Natural killer cell (primary cell): ENCODE results near the gene SCN3B. TPM values are rescaled to one million over a fixed set of nuclear protein-coding genes. Genes with fewer than 3 reads are reported as not detected.

Experiments
- ATAC-seq, 3 donors: fragments of 150-1000 bp in 2 of 3; fragments of 200-7000 bp in 1 of 3; cut with Tn5 transposase; 1 replicate in 1 of 3; 2 replicates in 2 of 3; pipeline ENCODE4 v1.10.0; 2021; ENCODE audit warnings: mild to moderate bottlenecking in 2 of 3, moderate library complexity in 2 of 3
- DNase-seq, 2 donors: peaks; one replicate each; pipeline versions ENCODE4 v3.0.0 to v3.0.0-alpha.2; 2013 to 2021; ENCODE audit warnings: mixed read lengths in 1 of 2
- H3K27ac ChIP-seq: one replicate; pipeline ENCODE4 v1.5.1; 2013; ENCODE audit warnings: mild to moderate bottlenecking, low read length
- H3K27me3 ChIP-seq: one replicate; pipeline ENCODE4 v1.6.1; 2013; ENCODE audit warnings: low read length; ENCODE audit not compliant: control insufficient read depth, insufficient read depth
- H3K36me3 ChIP-seq: one replicate; pipeline ENCODE4 v1.6.1; 2013; ENCODE audit warnings: low read length; ENCODE audit not compliant: control insufficient read depth, insufficient read depth
- H3K4me1 ChIP-seq: one replicate; pipeline ENCODE4 v1.6.1; 2013; ENCODE audit warnings: low read length; ENCODE audit not compliant: control insufficient read depth, insufficient read depth
- H3K4me3 ChIP-seq: one replicate; pipeline ENCODE4 v1.5.1; 2013; ENCODE audit warnings: low read length
- H3K9me3 ChIP-seq: one replicate; pipeline ENCODE4 v1.6.1; 2013; ENCODE audit warnings: low read length; ENCODE audit not compliant: control insufficient read depth, insufficient read depth
- H3K27ac Mint-ChIP-seq, 2 donors: one replicate each; pipeline ENCODE4 v1.8.0; 2022; ENCODE audit warnings: mild to moderate bottlenecking in 2 of 2, mixed read lengths in 2 of 2, moderate library complexity in 1 of 2
- H3K27me3 Mint-ChIP-seq, 2 donors: one replicate each; pipeline ENCODE4 v1.8.0; 2022; ENCODE audit warnings: low read depth in 2 of 2, mixed read lengths in 2 of 2
- H3K36me3 Mint-ChIP-seq: one replicate; pipeline ENCODE4 v1.8.0; 2022; ENCODE audit warnings: mixed read lengths
- H3K4me1 Mint-ChIP-seq, 2 donors: one replicate each; pipeline ENCODE4 v1.8.0; 2022; ENCODE audit warnings: mixed read lengths in 2 of 2
- H3K4me3 Mint-ChIP-seq: one replicate; pipeline ENCODE4 v1.8.0; 2022; ENCODE audit warnings: mild to moderate bottlenecking, moderate library complexity, mixed read lengths
- H3K9me3 Mint-ChIP-seq, 2 donors: one replicate each; pipeline ENCODE4 v1.8.0; 2022; ENCODE audit warnings: mixed read lengths in 2 of 2
- WGBS: methylation state at CpG from one replicate; pipeline ENCODE4 v1.1.7; 2013; ENCODE audit warnings: missing lambda C conversion rate; ENCODE audit not compliant: insufficient coverage; 5-methylcytosine and 5-hydroxymethylcytosine counted together
- intact Hi-C: fragments of 100-400 bp; cut with micrococcal nuclease; formaldehyde crosslinking; loops from one replicate; pipeline ENCODE4 v1.14.2; 2022
- total RNA-seq, 4 donors: library from RNA; stranded (reverse); fragments of 120-200 nt in 1 of 4; gene quantifications; one replicate each; pipeline versions ENCODE4 v1.2.3 to v1.2.4, GENCODE V29; 2013 to 2022
- TF ChIP-seq, protein P1 (sequence below): fragments of 200-600 bp; IDR thresholded peaks from one replicate; pipeline ENCODE4 v1.8.0; 2022; ENCODE audit warnings: antibody characterized with exemption

The SCN3B gene
- total RNA-seq, 3 donors from 2014 or later (not counting 1 experiment from before 2014, with no cell fraction given), result not detected

DNA sequence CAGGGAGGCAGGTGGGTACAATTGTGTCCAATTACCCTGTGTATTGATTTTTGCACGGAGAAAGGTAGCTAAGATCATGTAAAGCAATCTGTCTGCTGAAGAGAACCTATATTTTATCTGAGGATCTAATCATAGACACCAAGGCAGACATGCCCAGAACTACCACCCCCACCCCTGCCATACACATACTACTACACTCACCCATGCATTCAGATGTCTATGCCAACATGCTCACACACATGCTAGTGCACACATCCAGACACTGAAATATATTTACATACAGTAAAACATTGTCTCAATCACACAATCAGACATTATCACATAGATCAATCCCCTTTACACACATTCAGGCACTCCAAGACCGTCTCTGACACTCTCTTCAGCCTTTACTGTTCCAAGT is 1.8 kb downstream of the SCN3B start:
- Histone ChIP-seq H3K4me1 (peaks cover 13% of the 10 kb centered on the region), H3K27ac (no peak overlapping the region), H3K9me3 (no peaks in the 10 kb centered on the region), H3K27me3 (peaks cover 25% of the 10 kb centered on the region), H3K36me3 (no peaks in the 10 kb centered on the region), H3K4me3 (no peak overlapping the region)
- intact Hi-C loops, result no loop called here
- Mint-ChIP-seq H3K27me3 (peaks cover 29 to 36% of the 10 kb centered on the region in 2 donors), H3K9me3 (peaks cover 0 to under 1% of the 10 kb centered on the region in 2 donors), H3K36me3 (peaks cover under 1% of the 10 kb centered on the region), H3K4me1 (no peaks in the 10 kb centered on the region), H3K27ac (no peak overlapping the region), H3K4me3 (peak overlapping the region; percentile 29)
- TF ChIP-seq, protein P1, sequence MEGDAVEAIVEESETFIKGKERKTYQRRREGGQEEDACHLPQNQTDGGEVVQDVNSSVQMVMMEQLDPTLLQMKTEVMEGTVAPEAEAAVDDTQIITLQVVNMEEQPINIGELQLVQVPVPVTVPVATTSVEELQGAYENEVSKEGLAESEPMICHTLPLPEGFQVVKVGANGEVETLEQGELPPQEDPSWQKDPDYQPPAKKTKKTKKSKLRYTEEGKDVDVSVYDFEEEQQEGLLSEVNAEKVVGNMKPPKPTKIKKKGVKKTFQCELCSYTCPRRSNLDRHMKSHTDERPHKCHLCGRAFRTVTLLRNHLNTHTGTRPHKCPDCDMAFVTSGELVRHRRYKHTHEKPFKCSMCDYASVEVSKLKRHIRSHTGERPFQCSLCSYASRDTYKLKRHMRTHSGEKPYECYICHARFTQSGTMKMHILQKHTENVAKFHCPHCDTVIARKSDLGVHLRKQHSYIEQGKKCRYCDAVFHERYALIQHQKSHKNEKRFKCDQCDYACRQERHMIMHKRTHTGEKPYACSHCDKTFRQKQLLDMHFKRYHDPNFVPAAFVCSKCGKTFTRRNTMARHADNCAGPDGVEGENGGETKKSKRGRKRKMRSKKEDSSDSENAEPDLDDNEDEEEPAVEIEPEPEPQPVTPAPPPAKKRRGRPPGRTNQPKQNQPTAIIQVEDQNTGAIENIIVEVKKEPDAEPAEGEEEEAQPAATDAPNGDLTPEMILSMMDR, result no peak
- DNase-seq (no peak), ATAC-seq (no peak)
- WGBS, result 74% methylated on average over 2 of the region's 2 CpGs

DNA sequence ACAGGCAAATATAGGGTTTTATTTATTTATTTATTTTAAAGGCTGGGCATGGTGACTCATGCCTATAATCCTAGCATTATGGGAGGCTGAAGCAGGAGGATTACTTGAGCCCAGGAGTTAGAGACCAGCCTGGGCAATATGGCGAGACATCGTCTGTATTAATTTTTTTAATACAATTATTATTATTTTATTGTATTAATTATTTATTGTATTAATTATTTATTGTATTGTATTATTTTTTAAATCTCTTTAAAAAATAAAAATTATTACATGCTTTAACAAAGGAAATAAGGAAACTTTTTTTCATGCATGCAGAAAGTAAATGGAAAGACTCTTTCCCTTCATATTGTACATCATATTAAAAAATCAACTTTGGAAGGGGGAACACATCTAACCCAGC is 3.5 kb downstream of the SCN3B start:
- Mint-ChIP-seq H3K4me3 (no peak overlapping the region), H3K36me3 (no peaks in the 10 kb centered on the region), H3K4me1 (no peaks in the 10 kb centered on the region), H3K9me3 (no peaks in the 10 kb centered on the region), H3K27me3 (peaks cover 33 to 41% of the 10 kb centered on the region in 2 donors), H3K27ac (no peak overlapping the region)
- intact Hi-C loops, result no loop called here
- Histone ChIP-seq H3K27ac (no peak overlapping the region), H3K36me3 (no peaks in the 10 kb centered on the region), H3K9me3 (no peaks in the 10 kb centered on the region), H3K4me3 (no peak overlapping the region), H3K4me1 (peaks cover 13% of the 10 kb centered on the region), H3K27me3 (peaks cover 22% of the 10 kb centered on the region)
- no peak for DNase-seq
- ATAC-seq, result no peak
- WGBS, result no CpG with 5 or more reads among the region's 2 CpGs
- TF ChIP-seq, protein P1, result no peak

DNA sequence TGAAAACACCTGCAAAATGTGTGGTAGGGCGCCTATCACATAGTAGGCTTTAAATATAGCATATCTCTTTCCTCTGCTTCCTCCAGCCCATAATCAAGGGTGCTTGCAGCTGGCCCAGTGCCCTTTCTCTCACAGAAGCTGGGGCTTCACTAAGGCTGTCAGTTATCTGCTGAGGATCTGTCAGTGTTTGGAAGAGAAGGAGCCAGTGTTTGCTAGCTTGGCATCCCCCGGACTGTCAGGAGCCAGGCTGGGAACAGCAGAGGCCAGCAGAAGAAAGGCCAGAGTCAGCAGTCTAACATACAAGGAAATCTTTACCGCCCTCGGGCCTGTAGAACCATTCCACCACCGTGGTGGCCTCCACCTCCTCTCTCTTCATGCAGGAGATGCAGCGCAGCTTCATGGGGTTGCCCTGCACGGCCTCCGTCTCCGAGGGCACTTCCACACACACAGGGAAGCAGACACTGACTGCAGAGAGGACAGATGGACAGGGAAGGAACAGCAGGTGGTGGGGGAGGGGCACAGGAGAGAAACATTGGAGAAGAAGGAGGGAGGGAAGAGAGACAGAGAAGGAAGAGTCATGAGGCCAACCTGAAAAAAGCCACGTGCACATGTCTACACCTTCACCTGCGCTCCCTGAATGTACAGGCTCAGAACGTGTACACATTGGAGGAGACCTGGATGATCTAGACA is 9.0 kb downstream of the SCN3B start:
- Histone ChIP-seq H3K9me3 (no peaks in the 10 kb centered on the region), H3K4me1 (no peaks in the 10 kb centered on the region), H3K27ac (no peak overlapping the region), H3K36me3 (no peaks in the 10 kb centered on the region), H3K27me3 (no peaks in the 10 kb centered on the region), H3K4me3 (no peak overlapping the region)
- Mint-ChIP-seq H3K9me3 (no peaks in the 10 kb centered on the region), H3K27ac (no peak overlapping the region), H3K4me3 (no peak overlapping the region), H3K27me3 (peaks cover 18 to 35% of the 10 kb centered on the region in 2 donors), H3K4me1 (peaks cover 5 to 8% of the 10 kb centered on the region in 2 donors), H3K36me3 (no peaks in the 10 kb centered on the region)
- 82% methylated on average over 12 of the region's 12 CpGs for WGBS
- TF ChIP-seq, protein P1, result no peak
- ATAC-seq, result no peak
- intact Hi-C loops, result no loop called here
- DNase-seq, result no peak

DNA sequence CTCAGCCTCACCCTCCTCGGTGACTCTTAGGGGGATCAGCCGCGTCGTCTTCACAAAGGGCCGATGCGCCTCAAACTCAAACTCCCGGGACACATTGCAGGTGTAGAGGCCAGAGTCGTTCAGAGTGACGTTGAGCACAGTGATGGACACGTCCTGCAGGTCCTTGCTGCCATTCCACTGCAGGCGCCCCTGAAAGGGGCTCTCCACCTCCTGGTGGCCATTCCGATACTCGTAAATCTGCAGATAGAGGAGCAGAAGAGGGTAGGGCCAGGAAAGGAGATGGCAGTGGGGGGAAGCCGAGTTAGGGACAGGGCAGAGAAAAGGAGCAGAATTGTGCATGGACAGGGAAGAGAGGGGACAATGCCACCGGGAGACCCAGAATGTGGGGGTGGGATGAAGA is 12.0 kb downstream of the SCN3B start:
- Histone ChIP-seq H3K9me3 (no peaks in the 10 kb centered on the region), H3K36me3 (no peaks in the 10 kb centered on the region), H3K27me3 (no peaks in the 10 kb centered on the region), H3K27ac (no peak overlapping the region), H3K4me1 (no peaks in the 10 kb centered on the region), H3K4me3 (no peak overlapping the region)
- Mint-ChIP-seq H3K27me3 (peaks cover 25 to 39% of the 10 kb centered on the region in 2 donors), H3K4me1 (peaks cover 5 to 8% of the 10 kb centered on the region in 2 donors), H3K27ac (no peak overlapping the region), H3K36me3 (no peaks in the 10 kb centered on the region), H3K9me3 (no peaks in the 10 kb centered on the region), H3K4me3 (no peak overlapping the region)
- no peak for ATAC-seq
- WGBS, result 91% methylated on average over 15 of the region's 15 CpGs
- TF ChIP-seq, protein P1, result no peak
- intact Hi-C loops, result no loop called here
- DNase-seq, result no peak
